ENCODE measurements around the gene ZBTB2.

DNA sequence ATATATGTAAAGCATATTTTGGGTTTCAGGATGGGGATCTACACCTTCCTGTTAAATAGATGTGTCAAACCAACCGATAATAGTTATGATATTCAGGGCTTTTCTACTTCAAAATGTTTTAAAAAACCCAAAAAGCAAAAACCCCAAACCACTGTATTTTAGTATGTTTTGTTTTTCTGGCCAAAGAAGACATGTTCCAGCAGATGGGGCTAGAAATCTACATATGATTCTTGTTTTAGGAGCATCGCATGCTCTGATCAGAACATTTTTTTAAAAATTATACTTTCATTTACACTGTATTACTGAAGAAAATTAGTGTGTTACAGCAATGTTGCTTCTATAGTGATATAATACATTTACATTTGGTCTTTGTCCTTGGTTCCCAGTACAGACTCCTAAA, 49.6 kb upstream of the ZBTB2 start:
- TF ChIP-seq, protein P1, sequence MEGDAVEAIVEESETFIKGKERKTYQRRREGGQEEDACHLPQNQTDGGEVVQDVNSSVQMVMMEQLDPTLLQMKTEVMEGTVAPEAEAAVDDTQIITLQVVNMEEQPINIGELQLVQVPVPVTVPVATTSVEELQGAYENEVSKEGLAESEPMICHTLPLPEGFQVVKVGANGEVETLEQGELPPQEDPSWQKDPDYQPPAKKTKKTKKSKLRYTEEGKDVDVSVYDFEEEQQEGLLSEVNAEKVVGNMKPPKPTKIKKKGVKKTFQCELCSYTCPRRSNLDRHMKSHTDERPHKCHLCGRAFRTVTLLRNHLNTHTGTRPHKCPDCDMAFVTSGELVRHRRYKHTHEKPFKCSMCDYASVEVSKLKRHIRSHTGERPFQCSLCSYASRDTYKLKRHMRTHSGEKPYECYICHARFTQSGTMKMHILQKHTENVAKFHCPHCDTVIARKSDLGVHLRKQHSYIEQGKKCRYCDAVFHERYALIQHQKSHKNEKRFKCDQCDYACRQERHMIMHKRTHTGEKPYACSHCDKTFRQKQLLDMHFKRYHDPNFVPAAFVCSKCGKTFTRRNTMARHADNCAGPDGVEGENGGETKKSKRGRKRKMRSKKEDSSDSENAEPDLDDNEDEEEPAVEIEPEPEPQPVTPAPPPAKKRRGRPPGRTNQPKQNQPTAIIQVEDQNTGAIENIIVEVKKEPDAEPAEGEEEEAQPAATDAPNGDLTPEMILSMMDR (conservative IDR thresholded peaks at IDR 0.05) = peak; percentile 19
- no peak for TF ChIP-seq ZFX (IDR thresholded peaks at IDR 0.05)
